Left colon (tissue), 2 donors: Measurements from ENCODE around the gene PHF14. TPM values are rescaled to one million over a fixed set of nuclear protein-coding genes. Genes with fewer than 3 reads are reported as not detected.

Experiments
- ATAC-seq: fragments of 200-7000 bp; cut with Tn5 transposase; one replicate; pipeline ENCODE4 v1.9.1; 2020; ENCODE audit warnings: mild to moderate bottlenecking, moderate library complexity
- DNase-seq, 2 donors: peaks; one replicate each; pipeline ENCODE4 v3.0.0-alpha.2; 2020
- intact Hi-C, 2 donors: fragments of 100-400 bp; cut with DNase I in 1 of 2; cut with micrococcal nuclease in 1 of 2; formaldehyde crosslinking; loops; one replicate each; pipeline versions ENCODE4 v1.11.2 to v1.14.0; 2022; cut with DNase I, micrococcal nuclease
- total RNA-seq, 2 donors: library from RNA; stranded (reverse); fragmentation: NEBNext Ultra II Directional; extraction: Animal tissue kit (Norgen Biotek cat#: 25700); gene quantifications; one replicate each; pipeline ENCODE4 v1.2.1, GENCODE V29; 2021
- donor health status: DM: no; HTN: no; CAD: no.
- donor health status: DM: yes; HTN: yes; CAD: no.

The PHF14 gene
- total RNA-seq, 2 donors from 2014 or later, result 26.4 to 30.9 TPM

DNA sequence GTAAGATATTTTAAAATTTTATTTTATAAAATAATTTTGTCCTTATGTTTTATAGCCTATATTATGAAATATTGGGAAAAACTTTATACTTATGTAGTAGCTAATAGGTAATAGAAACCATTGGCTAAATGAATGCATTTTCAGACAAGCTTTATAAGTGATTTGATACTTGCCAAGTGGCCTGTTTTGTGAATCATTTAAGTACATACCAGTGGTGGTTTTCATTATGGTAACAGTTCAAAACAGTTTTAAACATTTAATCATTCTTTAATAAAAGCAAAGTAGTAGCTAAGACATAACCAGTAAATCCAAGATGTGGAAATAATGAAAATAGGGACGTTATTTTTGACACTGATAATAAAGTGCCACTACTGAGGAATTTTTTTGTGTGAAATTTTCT, 182.2 kb downstream of the PHF14 start:
- DNase-seq (no peak), ATAC-seq (no peak)
- intact Hi-C loops, result no loop called here

DNA sequence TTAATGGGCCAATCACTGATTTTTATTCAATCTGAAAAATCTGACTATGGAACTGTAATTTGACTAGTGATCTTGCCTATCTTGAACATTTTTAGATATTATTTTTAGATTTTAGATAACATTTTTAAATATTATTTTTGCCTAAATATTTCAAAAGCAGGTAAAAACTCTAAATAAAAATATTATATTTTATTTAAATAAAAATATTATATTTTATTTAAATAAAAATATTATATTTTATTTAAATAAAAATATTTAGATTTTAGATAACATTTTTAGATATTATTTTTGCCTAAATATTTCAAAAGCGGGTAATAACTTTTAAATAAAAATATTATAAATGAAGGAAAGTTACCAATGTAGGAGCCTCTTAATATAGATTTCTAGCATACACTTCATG, 187.8 kb downstream of the PHF14 start:
- no peak for DNase-seq
- ATAC-seq, result no peak
- intact Hi-C loops, result no loop called here

DNA sequence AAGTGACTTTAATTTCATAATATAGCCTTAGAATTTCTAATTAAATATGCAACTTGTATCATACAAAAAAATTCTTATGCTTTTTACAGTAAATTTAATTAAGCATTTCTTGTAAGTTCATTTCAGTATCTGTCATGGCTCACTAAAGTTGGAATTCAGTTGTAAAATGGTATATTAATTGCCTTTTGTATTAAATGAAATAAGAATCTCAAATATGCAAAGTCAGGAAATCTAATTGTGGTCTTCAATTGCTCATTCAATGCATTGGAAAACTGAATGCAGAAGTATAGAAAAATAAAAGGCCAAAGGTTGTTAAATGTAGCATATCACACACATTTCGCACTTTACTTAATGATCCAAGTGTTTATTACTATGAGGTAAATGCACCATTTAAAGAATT, 189.5 kb downstream of the PHF14 start:
- DNase-seq (no peak), ATAC-seq (no peak)
- intact Hi-C loops, result no loop called here

DNA sequence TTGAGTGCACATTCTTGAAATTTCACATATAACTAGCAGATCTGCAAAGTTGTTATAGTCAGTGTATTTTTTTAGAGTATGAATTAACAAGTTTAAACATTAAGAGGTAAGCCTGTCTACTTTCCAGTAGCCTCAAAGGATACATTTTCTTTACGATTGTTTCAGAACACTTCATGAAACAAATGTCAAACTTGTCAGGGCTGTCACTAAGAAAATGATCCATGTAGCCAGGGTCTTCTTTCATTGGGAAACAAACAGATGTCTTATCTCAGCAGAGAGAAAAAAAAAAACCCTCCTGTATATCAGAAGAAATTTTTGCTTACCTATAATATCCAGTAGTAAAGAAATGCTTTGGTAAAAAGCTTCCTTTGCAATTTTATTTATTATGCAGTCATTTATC, 192.4 kb downstream of the PHF14 start:
- DNase-seq (no peak), ATAC-seq (no peak)
- intact Hi-C loops, result no loop called here

DNA sequence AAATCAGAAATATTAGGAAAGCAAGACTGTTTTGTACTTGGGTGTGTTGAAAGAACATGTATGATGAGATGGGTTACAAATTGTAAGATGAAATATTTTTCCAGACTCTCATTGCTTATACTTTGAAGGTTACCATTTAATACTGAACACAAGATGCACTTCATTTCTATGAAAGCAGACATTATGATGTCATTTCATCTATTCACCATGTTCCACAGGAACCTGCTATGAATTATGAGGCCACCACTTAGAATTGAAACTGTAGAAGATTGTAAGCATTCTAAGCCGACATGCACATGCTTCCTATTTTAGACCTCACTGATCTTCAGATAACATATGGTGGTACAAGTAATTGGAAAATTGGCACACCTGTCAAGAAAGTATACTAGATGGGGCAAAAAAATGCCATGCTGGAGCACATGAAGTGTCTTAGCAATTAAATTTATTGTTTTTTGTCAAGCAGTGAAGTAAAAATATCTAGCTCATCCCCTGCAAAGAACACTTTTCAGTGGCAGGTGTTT, 195.0 kb downstream of the PHF14 start:
- intact Hi-C loops, result no loop called here
- ATAC-seq (no peak), DNase-seq (no peak)

DNA sequence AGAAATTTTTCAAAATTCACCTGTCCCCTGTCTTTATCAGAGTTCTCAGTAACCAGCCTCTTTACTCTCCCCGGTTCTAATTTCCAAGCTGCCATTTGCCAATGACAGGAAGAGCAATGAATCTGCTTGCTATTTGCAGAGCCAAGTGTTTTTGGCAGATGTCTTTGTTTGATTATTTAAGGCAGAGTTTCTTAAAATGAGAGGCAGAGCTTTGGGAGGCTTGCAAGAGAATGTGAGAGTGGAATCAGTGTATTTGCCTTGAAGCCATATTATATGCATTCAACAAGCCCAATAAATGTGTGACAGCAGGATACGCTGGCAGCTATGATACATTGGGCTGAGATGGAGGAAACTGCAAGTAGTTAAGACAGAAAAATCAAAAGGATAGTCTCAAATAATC, 196.5 kb downstream of the PHF14 start:
- no peak for ATAC-seq
- no peak for DNase-seq
- intact Hi-C loops, result no loop called here

DNA sequence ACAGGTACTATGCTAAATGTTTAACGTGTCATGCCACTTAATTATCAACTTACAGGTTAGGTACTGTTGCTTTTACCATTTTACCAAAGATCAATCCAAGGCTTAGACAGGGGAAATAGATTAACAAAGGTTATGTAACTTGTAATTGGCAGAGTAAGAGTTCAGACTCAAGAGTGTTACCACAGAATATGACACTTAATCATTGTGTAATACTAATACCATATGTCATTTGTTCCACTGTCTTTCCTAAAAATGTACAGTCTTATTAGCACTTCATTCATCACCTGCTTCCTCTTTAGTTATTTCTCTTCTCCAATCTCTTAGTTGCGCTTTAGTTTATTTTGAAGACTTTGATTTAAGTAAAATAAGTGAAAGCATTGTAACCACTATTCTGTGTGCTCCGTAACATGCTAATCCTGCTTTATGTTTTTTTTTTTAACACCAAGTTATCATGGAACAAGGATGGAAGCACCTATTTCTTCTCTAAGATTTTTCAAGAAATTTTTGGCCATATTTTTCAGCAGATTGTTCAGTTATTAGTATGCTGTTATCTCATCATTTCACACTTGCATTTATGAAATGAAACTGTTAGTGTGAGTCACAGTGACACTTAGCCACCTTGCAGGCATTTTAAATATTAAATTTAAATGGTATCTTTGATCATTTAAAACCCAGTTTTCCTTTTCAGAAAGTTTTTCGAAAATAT, 197.3 kb downstream of the PHF14 start:
- ATAC-seq (no peak), DNase-seq (no peak)
- intact Hi-C loops, result no loop called here

DNA sequence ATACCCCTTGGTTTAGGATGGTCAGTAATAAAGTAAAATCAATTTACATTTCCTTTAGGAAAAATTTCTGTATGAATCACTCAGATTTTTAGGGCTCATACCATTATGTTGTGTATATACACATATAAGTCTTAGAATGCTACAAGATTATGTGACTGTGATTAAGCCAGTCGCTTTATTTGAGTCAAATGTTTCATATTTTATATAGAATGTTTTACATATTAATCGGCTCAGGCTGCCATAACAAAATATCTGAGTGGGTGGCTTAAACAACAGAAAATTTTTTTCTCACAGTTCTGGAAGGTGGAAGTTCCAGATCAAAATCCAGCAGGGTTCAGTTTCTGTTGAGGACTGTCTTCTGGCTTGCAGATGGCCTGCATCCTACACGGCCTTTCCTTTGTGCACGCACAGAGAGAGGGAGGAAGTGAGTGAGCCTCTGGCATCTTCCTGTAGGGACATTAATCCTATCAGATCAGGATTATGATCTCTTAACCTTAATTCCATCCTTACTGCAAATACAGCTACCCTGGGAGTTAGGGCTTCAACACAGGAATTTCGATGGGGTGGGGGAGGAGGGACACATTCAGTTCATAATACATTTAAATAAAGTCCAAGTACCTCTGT, 198.0 kb downstream of the PHF14 start:
- intact Hi-C loops, result no loop called here
- ATAC-seq, result no peak
- DNase-seq, result no peak

DNA sequence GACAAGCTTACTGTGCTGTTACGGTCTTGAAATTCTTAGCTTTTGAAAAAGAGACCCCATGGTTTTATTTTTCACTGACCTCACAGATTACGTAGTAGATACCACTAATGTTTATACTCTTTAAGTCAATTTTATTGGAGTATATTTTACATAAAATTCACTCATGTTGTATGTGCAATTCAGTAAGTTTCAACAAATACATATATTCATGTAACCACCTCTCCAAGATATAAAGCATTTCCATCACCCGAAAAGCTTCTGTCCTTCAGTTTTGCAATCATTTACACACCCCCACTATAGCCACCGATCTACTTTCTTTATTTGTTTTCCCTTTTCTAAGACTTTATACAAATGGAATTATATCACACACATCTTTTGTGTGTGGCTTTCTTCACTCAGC, 199.2 kb downstream of the PHF14 start:
- no peak for DNase-seq
- intact Hi-C loops, result no loop called here
- ATAC-seq, result no peak

DNA sequence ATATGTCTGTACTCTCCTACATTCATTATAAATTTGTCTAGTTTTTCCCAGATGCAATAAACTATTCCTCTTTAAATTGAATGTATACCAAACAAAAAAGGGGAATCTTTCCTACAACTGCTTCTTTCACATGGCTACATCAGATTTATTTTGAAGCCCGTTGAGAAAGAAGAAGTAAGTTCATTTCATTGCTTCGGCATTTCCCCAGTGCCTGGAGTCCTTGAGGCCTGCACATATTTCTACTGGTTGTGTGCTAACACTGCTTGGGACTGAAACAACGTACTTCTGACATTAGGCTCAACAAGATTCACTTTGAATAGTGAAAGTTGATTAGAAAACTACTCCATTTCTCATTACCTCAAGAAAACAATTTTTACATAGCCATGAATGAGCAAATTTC, 201.7 kb downstream of the PHF14 start:
- DNase-seq, result no peak
- intact Hi-C loops, result no loop called here
- no peak for ATAC-seq

DNA sequence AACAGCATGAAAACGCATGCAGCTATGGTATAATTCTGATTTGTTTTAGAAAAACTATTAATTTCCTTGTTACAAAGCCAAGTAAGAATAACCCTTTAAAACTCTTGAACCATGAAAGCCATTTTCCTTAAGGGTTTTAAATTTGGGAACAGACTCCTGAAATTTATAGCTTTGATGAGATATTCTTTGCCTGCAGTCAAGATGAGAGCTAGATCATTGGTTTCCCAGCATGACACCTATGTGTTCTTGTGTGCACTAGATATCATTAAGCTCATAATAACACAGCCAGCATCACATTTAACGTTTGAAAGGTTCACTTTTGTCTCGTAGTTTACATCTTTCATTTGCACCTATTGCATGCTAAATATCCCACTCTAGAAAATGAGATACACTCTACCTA, 202.2 kb downstream of the PHF14 start:
- ATAC-seq, result no peak
- intact Hi-C loops, result no loop called here

DNA sequence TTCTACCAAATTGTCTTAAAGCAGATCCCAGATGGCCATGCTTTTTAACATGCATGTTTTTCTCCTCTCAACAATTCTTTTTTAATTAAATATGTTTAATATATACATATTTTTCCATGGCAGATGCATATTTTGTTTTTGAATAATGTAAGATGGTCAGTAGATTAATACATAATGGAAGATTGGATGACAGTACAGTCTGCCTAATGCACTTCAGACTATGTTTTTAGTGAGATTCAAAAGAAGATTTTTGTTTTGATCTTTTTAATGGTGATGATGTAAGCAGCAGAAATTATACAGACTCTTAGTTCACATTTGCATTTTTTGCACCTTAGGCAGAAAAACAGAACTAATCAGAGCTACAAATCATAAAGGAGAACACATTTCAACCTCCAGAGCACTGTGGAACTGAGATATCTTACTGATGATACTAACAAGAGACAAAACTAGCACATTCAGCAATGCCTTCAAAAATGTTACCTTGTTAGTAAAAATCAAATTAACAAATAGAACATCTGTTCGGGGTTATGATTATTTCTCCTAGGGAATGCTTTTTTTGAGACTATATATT, 203.4 kb downstream of the PHF14 start:
- ATAC-seq, result no peak
- intact Hi-C loops, result no loop called here
- no peak for DNase-seq

More for the DNA sequence above, 202.2 kb downstream of the PHF14 start:
- DNase-seq, result no peak

DNA sequence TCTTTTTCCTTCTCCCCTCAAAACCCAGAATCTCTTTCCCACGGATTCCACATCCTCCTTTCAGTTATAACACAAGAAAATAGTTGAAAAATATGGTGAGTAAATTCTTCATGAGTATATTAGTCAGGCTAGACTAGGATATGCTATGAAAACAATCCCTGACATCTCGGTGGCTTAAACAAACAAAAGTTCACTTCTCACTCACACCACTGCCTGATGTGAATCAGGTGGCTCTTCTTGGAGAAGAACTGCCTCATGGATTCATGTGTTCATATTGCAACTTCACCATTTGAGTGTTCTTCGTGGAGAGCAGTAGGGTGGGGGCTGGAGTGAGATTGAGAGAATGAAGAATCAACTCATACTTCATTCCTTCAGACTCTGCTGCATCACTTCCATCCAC, 204.1 kb downstream of the PHF14 start:
- DNase-seq, result no peak
- intact Hi-C loops, result no loop called here
- ATAC-seq, result no peak

DNA sequence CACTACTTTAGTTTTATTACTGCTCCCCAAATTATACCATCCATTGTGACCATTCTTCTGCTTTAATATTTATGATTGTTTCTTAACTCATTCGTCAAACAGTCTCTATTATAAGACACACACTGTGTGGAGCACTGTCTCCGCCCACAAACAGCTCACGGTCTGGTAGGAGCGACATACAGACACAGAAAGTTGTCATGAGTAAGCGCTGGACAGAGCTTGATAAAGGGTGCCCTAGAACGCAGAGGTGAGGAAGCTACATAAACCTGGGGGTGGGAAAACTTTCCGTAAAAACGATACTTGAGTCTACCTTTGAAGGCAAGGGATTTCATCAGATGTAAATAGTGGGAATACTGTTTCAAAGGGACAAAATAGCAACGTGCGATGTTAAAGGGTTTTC, 207.9 kb downstream of the PHF14 start:
- intact Hi-C loops, result no loop called here
- DNase-seq, result no peak
- no peak for ATAC-seq

DNA sequence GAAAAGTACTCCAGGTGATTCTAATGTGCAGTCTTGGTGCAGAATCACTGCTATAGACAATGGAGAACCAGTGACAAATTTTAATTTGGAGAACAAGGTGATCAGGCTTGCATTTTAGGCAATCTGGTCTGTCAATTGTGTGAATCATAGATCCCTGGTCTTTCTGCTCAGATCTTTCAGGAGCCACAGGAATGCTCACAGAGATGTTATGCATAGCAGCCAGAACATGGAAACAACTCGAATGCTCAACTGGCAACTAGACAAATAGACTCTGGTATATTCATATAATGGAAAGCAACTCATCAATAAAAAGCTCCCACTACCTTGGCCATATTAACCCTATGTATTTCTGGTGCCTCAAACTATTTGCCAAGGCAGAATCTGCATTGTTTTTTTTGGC, 209.1 kb downstream of the PHF14 start:
- DNase-seq (no peak), ATAC-seq (no peak)
- intact Hi-C loops, result no loop called here

DNA sequence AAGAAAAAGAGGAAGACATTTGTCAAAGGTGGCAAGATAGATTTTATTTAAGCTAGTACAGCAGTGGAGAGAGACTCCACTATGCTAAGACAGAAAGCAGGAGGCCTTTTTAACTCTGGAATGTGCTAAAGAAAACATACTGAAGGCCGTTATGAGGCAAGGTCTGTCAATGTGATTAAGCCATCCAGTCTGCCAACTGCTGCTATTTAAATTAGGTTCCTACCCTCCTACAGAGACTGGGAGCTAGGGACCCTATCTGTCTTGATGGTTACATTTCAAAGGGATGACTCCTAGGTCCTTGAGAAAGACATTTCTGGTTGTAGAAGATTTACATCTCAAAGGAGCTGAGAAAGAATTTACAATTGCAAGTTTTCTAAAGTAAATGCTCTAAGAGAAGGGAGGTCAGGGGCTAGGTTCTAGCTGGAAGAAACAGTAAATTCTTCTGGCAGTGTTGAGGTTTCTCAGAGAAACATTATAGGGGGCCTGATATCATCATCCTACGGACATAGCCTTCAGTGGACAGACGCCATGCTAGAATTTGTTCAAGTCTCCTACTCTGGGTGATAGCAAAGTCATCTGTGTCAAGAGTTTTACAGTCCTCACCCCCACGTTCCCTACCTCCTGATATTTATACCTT, 211.6 kb downstream of the PHF14 start:
- ATAC-seq, result no peak
- intact Hi-C loops, result no loop called here

DNA sequence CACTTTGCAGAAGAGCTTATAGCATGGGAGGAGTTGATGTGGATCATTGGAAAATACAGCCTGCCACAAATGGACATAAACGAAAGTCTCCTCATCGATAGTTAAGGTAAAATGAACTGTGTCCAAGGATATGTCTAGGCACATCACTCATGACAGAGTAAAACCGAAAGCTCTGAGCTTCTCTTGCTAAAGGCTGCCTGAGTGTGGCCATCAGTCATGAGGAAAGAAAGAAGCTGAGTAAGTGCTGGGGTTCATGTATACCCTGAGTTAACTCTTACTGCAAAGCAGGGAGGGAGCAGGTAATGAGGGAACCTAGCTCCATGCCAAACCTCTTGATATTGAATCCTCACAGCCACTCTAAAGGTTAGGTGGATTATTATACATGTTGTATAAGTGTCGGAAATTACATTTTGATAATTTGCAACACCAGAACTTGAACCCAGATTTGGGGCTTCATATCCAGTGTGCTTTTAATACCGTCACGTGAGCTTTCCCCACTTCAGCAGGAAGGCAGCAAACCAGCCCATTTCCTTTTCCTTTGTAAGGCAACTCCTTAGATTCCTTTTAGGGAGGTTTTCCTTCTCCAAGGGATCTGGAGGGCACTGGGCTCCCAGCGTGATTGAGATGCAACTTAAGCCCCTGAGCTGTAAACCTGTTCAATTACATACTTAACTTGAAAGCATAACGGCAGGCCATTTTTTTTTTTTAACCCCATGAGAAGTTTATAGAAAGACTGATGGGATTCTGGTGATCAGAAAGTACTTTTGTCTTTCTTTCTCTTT, 215.0 kb downstream of the PHF14 start:
- intact Hi-C loops, result no loop called here
- no peak for ATAC-seq
- DNase-seq, result no peak

More for the DNA sequence above, 211.6 kb downstream of the PHF14 start:
- no peak for DNase-seq

DNA sequence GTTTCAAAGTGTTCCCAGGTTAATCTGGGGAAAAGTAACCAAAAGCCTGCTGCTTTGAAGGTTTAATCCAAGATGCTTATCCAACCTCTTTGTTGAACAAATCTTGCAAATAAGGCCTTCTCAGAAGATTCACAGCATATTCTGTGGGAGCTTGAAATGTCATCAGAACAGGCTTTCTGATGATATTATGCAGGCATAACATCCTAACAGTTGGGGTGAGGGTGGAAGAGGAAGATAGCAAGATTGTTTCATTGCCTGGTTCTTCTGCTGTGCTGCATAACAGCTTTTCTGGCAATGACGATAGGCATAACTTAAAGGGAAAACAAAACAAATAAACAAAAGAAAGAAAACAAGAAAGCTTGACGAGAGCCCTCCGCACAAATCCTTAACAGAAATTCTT, 217.4 kb downstream of the PHF14 start:
- no peak for ATAC-seq
- DNase-seq, result no peak
- intact Hi-C loops, result no loop called here

DNA sequence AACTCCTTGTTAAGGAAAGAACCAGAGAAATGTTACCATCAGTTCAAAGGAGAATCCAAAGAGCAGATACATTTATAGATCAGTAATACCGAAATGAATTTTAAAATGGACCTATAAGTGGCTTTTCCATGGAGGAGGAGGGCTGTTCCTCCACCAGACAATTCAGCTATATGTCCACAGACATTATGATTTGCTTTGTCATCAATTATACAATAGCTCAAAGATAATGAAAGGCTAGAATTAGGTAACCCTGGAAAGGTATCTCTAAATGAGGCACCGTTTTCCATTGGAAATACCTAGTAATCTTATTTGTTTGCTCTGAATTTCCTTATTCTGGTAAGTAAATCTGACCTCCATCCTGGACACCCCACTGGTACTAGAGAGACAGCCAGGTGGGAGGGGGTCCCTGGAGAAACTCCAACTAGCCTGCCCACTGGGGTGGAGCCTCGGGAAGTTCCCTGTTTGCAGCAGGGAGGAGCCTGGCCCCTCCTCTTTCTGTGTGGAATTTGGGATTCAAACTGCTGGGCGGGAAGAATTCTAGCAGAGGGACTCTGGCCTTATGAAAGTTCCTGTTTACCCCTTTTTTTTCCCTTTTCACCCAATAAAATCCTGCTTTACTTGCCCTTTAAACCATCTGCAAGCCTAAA, 218.0 kb downstream of the PHF14 start:
- DNase-seq, result no peak
- ATAC-seq, result no peak
- intact Hi-C loops, result no loop called here
